C4-2B (cell line): Measurements from ENCODE around the gene AIFM3.

Experiments
- H3K27ac ChIP-seq: fragments of 450-650 bp; 2 replicates; pipeline ENCODE4 v1.5.1; 2017
- ZFX ChIP-seq: fragments of 450-650 bp; IDR thresholded peaks from 2 replicates; pipeline ENCODE4 v1.6.1; 2017
- TF ChIP-seq, protein P1 (sequence below): fragments of 450-650 bp; conservative IDR thresholded peaks from 2 replicates; pipeline ENCODE4 v1.5.1; 2017; ENCODE audit warnings: mild to moderate bottlenecking

Gene AIFM3

DNA sequence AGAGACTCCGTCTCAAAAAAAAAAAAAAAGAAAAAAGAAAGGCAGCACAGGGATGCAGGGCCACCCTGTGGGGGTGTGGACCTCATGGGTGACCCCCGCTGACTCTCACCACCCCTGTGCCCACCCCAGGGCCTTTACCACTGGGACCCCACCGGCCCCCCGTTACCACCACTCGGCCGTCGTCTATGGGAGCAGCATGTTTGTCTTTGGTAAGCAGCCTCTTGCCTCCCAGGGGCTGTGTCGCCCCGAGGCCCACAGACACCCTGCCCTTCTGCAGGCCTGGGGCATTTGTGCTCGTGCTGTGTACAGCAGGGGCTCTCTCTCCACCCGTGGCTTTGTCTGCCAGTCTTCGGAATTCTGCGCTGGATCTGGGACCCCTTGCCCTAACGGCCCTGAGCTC, 20.3 kb downstream of the AIFM3 start:
- no peak for TF ChIP-seq ZFX
- TF ChIP-seq, protein P1, sequence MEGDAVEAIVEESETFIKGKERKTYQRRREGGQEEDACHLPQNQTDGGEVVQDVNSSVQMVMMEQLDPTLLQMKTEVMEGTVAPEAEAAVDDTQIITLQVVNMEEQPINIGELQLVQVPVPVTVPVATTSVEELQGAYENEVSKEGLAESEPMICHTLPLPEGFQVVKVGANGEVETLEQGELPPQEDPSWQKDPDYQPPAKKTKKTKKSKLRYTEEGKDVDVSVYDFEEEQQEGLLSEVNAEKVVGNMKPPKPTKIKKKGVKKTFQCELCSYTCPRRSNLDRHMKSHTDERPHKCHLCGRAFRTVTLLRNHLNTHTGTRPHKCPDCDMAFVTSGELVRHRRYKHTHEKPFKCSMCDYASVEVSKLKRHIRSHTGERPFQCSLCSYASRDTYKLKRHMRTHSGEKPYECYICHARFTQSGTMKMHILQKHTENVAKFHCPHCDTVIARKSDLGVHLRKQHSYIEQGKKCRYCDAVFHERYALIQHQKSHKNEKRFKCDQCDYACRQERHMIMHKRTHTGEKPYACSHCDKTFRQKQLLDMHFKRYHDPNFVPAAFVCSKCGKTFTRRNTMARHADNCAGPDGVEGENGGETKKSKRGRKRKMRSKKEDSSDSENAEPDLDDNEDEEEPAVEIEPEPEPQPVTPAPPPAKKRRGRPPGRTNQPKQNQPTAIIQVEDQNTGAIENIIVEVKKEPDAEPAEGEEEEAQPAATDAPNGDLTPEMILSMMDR: no peak
- H3K27ac ChIP-seq: no peak overlapping the region

DNA sequence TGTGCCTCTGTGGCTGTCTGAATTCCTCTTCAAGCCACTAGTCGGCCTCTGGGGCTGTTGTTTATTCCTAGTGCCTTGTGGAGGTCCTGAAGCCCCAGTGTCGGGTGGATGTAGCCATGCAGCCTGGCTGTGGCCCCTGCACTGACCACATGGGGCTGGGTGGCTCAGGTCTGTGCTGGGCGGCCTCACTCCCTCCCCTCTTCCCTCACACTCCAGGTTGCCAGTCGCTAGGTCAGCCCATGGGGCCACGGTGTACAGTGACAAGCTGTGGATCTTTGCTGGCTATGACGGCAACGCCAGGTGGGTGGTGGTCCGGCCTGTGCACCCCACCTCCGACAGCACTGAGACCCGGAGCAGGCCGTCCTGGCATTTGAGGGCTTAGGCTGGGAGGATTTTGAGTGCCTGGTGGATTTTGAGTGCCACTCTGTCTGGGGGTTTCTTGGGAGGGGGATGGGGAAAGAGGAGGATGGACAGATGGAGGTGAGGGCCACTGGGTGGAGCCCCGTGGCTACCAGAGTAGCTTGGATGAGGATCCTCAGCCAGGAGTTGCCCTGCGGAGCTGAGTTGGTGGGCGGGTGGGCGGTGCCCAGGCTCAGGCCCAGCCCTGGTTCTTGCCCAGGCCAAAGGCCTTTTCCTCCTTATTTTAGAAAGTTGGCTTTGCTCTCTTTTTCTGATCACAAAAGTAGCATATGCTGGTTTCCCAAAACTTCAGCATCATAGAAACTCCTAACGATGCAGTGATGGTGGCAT, 21.7 kb downstream of the AIFM3 start:
- TF ChIP-seq ZFX: no peak
- TF ChIP-seq, protein P1: no peak
- no peak overlapping the region for H3K27ac ChIP-seq

DNA sequence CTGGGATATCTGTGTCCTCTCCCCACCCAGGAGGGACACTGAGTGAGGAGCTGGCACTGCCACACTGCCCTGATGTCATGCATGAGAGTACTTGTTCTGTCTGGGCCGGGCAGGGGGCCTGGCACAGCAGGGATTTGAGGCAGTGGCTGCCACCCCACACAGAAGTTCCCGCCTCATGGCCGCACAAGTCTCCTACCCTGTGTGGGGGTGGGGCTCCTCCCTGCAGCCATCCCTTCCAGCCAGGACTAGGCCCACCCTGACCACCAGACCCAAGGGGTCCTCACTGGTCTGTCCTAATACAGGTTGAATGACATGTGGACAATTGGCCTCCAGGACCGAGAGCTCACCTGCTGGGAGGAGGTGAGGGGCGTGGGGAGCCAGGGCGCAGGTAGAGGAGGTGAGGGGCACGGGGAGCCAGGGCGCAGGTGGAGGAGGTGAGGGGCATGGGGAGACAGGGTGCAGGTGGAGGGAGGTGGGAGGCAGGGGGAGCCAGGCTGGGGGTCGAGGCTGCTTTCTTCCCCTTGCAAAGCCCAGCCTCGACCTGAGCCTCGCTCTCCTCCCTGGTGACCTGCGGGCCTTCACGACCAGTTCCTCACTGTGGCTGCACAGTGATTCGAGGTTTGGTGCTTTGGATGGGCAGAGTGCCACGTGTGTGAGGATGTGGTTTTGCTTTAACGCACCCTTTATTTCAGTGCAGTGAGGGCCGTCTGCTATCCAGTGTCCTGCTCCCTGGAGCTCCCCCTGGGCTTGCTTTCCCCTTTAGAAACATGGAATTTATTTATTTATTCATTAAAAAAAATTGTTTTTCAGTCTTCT, 22.5 kb downstream of the AIFM3 start:
- TF ChIP-seq, protein P1: no peak
- no peak for TF ChIP-seq ZFX
- H3K27ac ChIP-seq: no peak overlapping the region

DNA sequence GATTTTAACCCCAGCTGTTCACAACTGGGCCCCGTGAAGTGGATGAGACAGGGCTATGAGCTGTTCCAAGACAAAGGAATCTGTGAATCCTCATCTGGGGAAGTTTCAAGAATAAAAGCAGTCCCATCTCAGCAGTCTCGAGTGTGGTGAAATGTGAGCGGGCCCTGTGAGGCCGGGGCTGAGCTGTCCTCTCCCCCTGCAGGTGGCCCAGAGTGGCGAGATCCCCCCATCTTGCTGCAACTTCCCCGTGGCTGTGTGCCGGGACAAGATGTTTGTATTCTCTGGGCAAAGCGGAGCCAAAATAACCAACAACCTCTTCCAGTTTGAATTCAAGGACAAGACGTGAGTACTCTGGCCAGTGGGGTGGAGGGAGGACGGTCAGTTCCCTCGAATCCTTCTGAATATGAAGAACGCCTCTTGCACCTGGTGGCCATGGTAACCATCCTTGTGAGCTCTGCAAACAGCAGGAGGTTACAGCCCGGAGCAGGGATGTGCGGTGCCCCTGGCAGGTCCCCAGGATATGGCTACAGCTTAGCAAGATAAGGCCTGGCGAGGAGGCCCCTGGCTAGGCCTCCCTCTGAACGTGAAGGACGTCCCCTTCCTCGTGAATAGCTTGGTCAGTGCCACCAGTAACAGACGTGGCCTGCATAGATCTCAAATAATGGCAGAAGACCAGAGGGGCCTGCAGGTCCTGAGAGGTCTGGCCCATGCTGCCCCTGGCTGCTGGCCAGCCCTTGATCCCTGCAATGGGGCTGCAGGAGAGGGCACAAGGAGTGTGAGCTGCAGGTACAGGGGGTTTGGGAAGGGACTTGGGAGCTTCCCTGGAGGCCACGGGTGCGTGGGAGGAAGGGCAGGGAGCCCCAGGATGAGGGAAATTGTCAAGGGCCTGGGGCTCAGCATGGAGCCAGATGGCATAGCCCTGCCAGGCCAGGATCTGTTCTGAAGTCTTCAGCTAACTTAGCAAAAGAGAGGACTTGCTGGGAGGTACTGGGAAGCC, 23.4 kb downstream of the AIFM3 start:
- TF ChIP-seq ZFX: no peak
- TF ChIP-seq, protein P1: no peak

DNA sequence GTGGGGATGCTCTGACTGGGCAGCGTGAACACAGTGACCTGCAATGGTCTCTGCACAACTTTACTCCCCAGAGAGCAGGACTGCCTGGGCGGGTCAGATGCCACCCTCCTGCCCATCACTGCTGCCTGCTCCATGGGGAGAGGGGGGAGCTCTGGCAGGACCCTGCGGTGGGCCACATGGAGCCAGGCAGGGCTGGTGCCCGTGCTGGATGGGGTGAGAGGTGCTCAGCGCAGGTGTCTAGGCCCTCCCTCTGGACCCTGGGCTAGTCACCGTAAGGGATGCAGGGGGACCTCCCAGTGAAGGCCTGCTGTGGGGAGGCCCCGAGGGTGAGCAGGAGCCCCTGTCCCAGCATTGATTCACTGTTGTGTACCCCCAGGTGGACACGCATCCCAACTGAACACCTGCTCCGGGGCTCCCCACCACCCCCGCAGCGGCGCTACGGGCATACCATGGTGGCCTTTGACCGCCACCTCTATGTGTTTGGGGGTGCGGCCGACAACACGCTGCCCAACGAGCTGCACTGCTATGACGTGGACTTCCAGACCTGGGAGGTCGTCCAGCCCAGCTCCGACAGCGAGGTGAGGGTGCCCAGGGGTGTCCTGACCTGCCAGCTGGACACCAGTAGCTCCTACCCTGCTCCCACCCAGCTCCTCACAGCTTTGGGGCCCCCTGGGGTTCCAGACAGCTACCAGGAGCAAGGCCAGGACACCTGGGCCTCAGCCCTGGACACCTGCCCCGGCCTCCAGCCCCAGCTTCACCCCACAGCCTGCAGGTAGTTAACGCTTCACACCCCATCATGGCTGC, 24.4 kb downstream of the AIFM3 start:
- no peak overlapping the region for H3K27ac ChIP-seq
- no peak for TF ChIP-seq ZFX
- TF ChIP-seq, protein P1: no peak

More for the DNA sequence above, 23.4 kb downstream of the AIFM3 start:
- no peak overlapping the region for H3K27ac ChIP-seq

DNA sequence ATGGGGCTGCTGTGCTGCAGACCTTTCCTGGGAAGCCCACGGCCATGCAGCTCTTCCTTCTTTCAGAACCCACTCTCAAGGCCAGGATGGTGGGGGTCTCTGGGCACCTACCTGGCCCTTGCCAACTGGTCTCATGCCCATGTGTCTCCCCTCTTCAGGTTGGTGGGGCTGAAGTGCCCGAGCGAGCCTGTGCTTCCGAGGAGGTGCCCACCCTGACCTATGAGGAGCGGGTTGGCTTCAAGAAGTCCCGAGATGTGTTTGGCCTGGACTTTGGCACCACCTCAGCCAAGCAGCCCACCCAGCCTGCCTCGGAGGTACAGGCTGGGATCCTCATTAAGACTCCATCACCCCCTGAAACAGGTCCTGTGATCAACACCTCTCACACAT, 25.0 kb downstream of the AIFM3 start:
- TF ChIP-seq ZFX: no peak
- TF ChIP-seq, protein P1: no peak
- H3K27ac ChIP-seq: no peak overlapping the region
